NCI-H2227 treated with DMSO at 0.1 percent for 48 hours (cell line): ENCODE results near the gene APOBEC3G.
"Not testable (repeated sequence)": the region's sequence is repeated elsewhere in the genome, so short reads cannot be mapped to it uniquely, and the experiment has no call there.

ENCODE experiments used
- DNase-seq: peaks from one replicate; lab custom pipeline; 2025; lab: John Stamatoyannopoulos, UW

The APOBEC3G gene

DNA sequence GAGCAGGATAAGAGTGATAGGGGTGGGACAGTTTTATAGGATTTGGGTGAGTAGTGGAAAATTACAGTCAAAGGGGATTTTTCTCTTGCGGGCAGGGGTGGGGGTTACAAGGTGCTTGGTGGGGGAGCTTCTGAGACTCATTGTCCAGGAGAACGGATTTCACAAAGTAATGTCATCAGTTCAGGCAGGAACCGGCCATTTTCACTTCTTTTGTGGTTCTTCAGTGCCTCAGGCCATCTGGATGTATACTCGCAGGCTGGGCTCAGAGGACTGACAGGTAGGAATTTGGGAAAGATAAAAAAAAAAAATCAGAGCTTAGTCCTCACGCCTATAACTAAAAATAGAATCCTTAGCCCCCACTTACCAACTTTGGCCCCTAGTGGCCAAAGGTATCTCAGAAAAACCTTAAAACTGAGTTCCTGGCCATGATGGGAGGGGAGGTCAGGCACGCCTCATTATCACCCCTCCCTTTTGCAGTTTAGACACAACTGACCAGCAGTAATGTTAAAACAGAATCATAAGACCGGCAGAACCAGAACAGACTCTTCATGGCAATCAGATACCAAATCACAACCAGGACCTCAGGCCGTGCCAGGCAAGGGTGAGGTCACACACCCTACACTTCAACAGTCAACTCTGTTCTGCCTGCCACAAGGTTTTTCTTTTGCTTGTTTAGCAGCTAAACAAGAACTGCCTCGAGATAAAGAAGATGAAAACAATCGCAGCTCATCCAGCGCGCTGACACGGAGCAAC, 8.9 kb upstream of the APOBEC3G start:
- no peak for DNase-seq

GRCh38 chr22:39070186-39070585, 6.9 kb upstream of the APOBEC3G start:
- DNase-seq = no peak

- not testable (repeated sequence) for DNase-seq
These were observed 4.5 kb upstream of the APOBEC3G start for GRCh38 chr22:39072581-39072981.

- DNase-seq = no peak
These were observed 3.1 kb upstream of the APOBEC3G start for GRCh38 chr22:39073981-39074380.

- DNase-seq = not testable (repeated sequence)
These were observed 685 bp upstream of the APOBEC3G start for GRCh38 chr22:39076155-39077025.

DNA sequence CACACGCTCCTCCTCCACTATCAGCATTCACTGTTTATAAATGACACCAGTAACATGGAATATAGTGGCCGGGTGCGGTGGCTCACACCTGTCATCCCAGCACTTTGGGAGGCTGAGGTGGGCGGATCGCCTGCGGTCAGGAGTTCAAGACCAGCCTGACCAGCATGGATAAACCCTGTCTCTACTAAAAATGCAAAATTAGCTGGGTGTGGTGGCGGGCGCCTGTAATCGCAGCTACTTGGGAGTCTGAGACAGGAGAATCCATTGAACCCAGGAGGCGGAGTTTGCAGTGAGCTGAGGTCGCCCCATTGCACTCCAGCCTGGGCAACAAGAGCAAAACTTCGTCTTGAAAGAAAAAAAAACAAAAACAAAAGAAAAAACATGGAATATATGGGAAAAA, 837 bp downstream of the APOBEC3G start:
- DNase-seq = not testable (repeated sequence)

DNA sequence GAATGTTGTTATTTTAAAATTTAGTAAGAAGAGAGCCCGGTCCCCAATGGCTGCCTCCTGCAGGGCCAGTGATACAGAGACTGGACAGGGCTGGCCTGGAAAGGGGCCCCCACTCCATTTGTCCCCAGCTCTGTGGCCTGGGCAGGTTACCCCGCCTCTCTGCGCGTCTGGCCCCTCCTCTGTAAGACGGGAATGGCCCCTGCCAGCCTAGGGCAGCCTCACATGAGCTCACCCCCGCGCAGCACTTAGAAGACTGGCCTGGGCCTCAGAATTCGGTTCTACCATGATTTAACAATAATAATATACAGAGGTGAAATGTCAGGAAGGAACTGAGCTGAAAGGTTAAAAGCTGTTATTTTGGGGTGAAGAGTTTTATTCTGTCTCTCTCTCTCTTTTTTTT, 1.3 kb downstream of the APOBEC3G start:
- DNase-seq = no peak

DNA sequence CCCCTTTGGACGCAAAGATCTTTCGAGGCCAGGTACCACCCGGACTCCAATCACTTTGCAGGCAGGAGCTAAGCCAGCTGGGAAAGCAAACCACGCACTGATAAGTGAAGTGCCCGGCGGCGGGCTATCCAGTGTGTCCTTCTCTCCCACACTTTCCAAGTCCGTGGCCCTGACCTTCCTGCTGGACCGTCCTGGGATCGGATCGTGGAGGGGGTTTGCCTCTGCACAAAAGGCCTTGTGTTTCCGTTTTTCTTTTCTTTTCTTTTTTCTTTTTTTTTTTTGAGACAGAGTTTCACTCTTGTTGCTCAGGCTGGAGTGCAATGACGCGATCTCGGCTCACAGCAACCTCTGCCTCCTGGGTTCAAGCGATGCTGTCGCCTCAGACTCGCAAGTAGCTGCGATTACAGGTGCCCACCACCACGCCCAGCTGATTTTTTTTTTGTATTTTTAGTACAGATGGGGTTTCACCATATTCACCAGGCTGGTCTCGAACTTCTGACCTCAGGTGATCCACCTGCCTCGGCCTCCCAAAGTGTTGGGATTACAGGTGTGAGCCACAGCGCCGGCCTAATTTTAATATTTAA, 2.1 kb downstream of the APOBEC3G start:
- DNase-seq = not testable (repeated sequence)

DNA sequence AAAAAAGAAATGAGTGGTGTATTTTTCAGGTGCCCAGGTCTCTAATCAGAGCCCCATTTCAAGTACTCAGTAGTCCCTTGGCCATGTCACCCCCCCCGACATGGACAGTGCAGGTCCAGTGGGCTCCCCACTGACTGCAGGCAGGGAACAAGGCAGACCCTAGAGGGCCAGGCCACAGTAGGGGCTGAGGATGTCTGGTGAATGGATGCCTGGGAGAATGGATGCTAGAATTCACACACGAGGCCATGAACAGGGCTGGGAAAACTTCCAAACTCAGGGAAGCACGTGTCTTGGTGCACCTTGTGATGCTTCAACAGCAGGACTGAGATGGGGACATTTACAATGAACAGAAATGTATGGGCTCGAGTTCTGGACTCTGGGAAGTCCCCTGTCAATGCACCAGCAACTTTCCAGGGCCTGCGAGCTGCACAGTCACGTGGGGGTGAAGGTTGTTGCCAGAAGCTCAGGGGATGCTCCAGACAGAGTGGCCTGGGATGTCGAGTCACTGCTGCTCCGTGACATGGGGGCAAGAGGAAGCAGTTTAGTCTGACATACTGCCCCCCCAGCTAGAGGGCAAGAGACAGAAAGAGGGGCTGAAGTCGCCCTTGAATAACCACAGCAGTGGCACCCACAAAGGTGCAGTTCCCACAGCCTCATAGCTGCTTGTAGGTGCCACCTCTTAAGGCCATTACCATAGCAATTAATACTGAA, 3.1 kb downstream of the APOBEC3G start:
- DNase-seq = no peak

DNA sequence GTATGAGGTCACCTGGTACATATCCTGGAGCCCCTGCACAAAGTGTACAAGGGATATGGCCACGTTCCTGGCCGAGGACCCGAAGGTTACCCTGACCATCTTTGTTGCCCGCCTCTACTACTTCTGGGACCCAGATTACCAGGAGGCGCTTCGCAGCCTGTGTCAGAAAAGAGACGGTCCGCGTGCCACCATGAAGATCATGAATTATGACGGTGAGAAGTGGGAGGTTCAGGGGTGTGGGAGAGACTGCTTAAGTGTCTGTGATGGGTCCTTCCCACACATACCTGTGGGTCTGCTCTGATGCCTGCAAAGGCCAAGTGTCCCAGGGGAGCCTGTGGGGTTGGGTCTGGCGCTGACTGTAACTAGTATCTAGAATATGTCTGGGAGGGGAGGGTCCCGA, 3.9 kb downstream of the APOBEC3G start:
- DNase-seq = no peak

DNA sequence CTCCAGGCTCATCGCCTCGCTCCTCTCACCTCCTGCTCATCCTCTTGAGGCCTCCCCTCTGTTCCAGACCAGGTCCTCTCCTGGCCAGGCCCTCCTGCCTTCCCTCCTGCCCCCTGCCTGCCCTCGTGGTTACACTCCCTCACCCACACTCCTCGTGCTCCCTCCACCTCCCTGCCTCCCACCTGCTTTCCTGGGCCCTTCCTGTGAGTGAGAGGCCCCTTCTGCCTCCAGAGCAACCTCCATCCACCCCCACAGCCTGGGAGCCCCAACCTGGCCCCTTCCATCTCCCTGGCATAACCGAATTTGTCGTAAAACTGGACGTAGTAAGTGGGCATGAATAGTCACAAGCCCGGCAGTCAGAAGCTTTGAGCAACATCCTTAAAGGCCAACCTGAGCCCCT, 4.5 kb downstream of the APOBEC3G start:
- no peak for DNase-seq

DNA sequence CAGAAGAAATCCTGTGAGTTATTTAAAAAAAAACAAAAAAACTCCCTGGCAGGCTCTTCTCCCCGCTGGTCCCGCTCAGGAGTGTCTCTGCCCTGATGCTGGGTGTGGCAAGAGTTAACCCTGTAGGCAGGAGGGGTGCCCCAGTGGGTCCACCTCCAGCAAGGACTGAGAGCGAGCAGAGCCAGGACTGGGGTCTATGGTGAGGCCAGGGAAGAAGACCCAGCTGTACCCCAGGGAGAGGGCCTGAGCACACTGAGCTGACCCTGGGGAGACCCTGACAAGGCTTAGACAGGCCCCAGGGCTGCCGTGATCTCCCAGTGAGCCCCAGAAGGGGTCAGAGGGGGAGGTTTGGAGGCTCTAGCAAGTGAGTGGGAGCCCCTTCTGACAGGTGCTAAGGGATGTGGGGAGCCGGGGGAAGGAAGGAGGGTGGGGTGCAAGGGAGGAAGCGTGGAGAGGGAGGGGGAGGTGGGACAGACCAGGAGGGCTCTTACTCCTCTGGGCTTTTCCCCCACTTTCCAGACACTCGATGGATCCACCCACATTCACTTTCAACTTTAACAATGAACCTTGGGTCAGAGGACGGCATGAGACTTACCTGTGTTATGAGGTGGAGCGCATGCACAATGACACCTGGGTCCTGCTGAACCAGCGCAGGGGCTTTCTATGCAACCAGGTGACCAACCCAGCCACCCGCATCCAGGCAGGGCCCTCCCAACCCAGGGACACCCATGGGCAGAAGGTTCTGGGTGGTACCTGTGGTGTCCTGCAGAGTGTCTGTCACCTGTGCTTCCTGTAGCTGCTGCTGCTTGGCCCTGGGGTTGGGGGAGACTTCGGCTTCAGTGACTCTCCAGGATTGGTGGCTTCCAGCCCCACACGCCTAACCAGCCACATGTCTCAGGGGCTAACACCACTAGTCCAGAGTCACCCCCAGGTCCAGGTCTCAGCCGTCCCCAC, 6.4 kb downstream of the APOBEC3G start:
- DNase-seq = no peak

DNA sequence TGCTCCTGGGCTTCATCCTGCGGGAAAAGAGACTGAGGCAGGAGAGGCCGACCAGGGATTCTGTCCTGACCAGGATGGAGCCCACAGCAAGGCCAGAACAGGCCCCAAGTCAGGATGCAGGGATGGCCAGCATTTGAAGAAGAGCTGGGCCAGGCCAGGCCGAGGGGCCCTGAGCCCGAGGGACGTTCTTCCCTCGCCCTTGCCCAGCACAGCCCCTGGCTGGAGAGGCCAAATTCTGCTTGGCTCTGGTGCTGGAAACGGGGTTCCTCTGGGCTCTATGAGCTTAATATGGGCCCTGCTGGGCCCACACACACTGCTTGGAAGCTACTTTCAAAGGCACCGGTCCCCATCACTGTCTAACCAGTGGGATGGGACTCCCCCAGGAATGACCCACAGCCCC, 7.6 kb downstream of the APOBEC3G start:
- DNase-seq = no peak

GRCh38 chr22:39087098-39087497, 10.0 kb downstream of the APOBEC3G start:
- DNase-seq = no peak

GRCh38 chr22:39087881-39088684, 11.0 kb downstream of the APOBEC3G start:
- no peak for DNase-seq

- DNase-seq = no peak
These were observed 11.6 kb downstream of the APOBEC3G start for GRCh38 chr22:39088685-39089032.

- no peak for DNase-seq
These were observed 12.9 kb downstream of the APOBEC3G start for GRCh38 chr22:39089928-39090327.

- DNase-seq = no peak
These were observed 13.5 kb downstream of the APOBEC3G start for GRCh38 chr22:39090426-39091064.

DNA sequence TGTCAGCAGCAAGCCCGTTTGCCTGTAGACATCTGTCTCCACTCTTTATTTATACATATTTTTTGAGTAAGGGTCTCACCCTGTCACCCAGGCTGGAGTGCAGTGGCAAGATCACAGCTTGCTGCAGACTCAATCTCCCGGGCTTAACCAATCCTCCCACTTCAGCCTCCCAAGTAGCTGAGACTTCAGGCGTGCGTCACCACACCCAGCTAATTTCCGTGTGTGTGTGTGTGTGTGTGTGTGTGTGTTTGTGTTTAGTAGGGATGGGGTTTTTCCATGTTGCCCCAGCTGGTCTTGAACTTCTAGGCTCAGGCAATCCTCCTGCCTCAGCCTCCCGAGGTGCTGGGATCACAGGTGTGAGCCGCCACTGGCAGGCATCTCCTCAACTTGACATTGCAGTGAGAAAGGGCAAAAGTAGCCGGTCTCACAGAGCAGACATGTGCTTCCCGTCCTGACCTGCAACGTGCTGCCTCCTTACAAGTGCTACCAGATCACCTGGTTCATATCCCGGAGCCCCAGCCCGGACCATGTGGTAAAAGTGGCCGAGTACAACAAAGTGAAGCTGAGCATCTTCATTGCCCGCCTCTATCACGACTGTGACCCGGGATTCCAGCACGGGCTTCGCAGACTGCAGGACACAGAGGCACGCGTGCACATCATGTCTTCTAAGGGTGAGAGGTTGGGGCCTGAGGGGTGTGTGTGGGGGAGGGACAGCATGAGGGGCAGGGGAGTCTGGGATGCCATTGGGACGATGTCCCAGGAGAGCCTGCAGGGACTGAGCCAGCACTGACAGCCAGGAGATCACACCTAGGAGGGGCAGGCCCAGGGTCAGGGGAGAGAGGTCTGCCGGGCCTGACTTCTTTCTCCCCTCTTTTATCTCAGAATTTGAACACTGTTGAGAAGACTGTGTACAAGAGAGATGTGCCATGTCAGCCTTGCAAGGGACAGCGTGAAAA, 14.3 kb downstream of the APOBEC3G start:
- no peak for DNase-seq
